Upper lobe of right lung (tissue), 1 donor: Measurements from ENCODE around the gene CTDP1. TPM values are rescaled to one million over a fixed set of nuclear protein-coding genes. Genes with fewer than 3 reads are reported as not detected.

Experiments used
- ATAC-seq: fragments of 200-7000 bp; cut with Tn5 transposase; one replicate; pipeline ENCODE4 v1.9.1; 2020; ENCODE audit warnings: mild to moderate bottlenecking, moderate library complexity
- DNase-seq: peaks from one replicate; pipeline ENCODE4 v3.0.0-alpha.2; 2020
- H3K27ac ChIP-seq: fragments of 200-600 bp; one replicate; pipeline ENCODE4 v1.8.0; 2022
- H3K27me3 ChIP-seq: fragments of 200-600 bp; one replicate; pipeline ENCODE4 v1.8.0; 2022; ENCODE audit warnings: mild to moderate bottlenecking
- H3K36me3 ChIP-seq: fragments of 200-600 bp; one replicate; pipeline ENCODE4 v1.8.0; 2022
- H3K4me1 ChIP-seq: fragments of 200-600 bp; one replicate; pipeline ENCODE4 v1.8.0; 2022
- H3K4me3 ChIP-seq: fragments of 200-600 bp; one replicate; pipeline ENCODE4 v1.8.0; 2022; ENCODE audit warnings: mild to moderate bottlenecking
- H3K9me3 ChIP-seq: fragments of 200-600 bp; one replicate; pipeline ENCODE4 v1.8.0; 2022
- intact Hi-C: fragments of 100-400 bp; cut with DNase I; formaldehyde crosslinking; loops from one replicate; pipeline ENCODE4 v1.11.0; 2022
- total RNA-seq: library from RNA; stranded (reverse); fragmentation: NEBNext Ultra II Directional; extraction: Animal tissue kit (Norgen Biotek cat#: 25700); gene quantifications from one replicate; pipeline ENCODE4 v1.2.1, GENCODE V29; 2021
- TF ChIP-seq, protein P1 (sequence below): fragments of 200-600 bp; IDR thresholded peaks from one replicate; pipeline ENCODE4 v1.8.0; 2022; ENCODE audit warnings: antibody characterized with exemption
- donor health status: DM: no; HTN: yes; CAD: no; lungs with severe emphysema.

CTDP1 gene
- total RNA-seq, 1 donor from 2014 or later = 23.0 TPM

- Histone ChIP-seq H3K36me3 (no peaks in the 10 kb centered on the region), H3K4me3 (no peak overlapping the region), H3K4me1 (peaks cover under 1% of the 10 kb centered on the region), H3K27ac (no peak overlapping the region), H3K27me3 (peaks cover 66% of the 10 kb centered on the region), H3K9me3 (no peaks in the 10 kb centered on the region)
- ATAC-seq (no peak), DNase-seq (peak; percentile 10)
- intact Hi-C loops = no loop called here
- TF ChIP-seq, protein P1, sequence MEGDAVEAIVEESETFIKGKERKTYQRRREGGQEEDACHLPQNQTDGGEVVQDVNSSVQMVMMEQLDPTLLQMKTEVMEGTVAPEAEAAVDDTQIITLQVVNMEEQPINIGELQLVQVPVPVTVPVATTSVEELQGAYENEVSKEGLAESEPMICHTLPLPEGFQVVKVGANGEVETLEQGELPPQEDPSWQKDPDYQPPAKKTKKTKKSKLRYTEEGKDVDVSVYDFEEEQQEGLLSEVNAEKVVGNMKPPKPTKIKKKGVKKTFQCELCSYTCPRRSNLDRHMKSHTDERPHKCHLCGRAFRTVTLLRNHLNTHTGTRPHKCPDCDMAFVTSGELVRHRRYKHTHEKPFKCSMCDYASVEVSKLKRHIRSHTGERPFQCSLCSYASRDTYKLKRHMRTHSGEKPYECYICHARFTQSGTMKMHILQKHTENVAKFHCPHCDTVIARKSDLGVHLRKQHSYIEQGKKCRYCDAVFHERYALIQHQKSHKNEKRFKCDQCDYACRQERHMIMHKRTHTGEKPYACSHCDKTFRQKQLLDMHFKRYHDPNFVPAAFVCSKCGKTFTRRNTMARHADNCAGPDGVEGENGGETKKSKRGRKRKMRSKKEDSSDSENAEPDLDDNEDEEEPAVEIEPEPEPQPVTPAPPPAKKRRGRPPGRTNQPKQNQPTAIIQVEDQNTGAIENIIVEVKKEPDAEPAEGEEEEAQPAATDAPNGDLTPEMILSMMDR = no peak
These were observed 106.2 kb downstream of the CTDP1 start for GRCh38 chr18:79785831-79786230.

GRCh38 chr18:79786304-79786703 is 106.7 kb downstream of the CTDP1 start:
- TF ChIP-seq, protein P1 = no peak
- Histone ChIP-seq H3K9me3 (no peaks in the 10 kb centered on the region), H3K4me1 (peaks cover 5% of the 10 kb centered on the region), H3K27me3 (peaks cover 66% of the 10 kb centered on the region), H3K36me3 (no peaks in the 10 kb centered on the region), H3K4me3 (no peak overlapping the region), H3K27ac (no peak overlapping the region)
- no peak for ATAC-seq
- intact Hi-C loops = no loop called here
- peak; percentile 31 for DNase-seq

- DNase-seq = peak; percentile 40
- Histone ChIP-seq H3K4me1 (peaks cover 9% of the 10 kb centered on the region), H3K4me3 (no peak overlapping the region), H3K36me3 (no peaks in the 10 kb centered on the region), H3K27me3 (peaks cover 69% of the 10 kb centered on the region), H3K27ac (no peak overlapping the region), H3K9me3 (no peaks in the 10 kb centered on the region)
- intact Hi-C loops = no loop called here
- no peak for ATAC-seq
- TF ChIP-seq, protein P1 = no peak
These were observed 107.4 kb downstream of the CTDP1 start for GRCh38 chr18:79786786-79787526.

DNA sequence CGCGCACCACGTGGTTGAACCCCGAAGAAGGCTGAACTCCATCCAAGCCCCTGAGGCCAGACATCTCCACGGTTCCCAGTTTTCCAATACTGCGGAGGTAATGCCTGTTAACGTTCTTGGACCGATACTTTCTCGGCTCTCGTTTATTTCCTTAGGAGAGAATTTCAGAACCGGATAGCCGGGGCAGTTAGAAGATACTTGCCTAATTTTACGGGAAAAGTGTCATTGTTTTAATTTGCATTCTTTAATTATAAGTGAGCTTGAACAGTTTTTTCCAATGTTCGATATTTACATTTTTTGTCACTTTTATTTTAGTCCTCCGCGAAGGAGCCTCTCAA is 107.9 kb downstream of the CTDP1 start:
- intact Hi-C loops = no loop called here
- Histone ChIP-seq H3K27me3 (peaks cover 72% of the 10 kb centered on the region), H3K4me1 (peaks cover 14% of the 10 kb centered on the region), H3K27ac (no peak overlapping the region), H3K36me3 (no peaks in the 10 kb centered on the region), H3K9me3 (no peaks in the 10 kb centered on the region), H3K4me3 (no peak overlapping the region)
- TF ChIP-seq, protein P1 = no peak
- DNase-seq = no peak
- no peak for ATAC-seq

- TF ChIP-seq, protein P1 = no peak
- H3K27ac ChIP-seq = no peak overlapping the region
- intact Hi-C loops = no loop called here
- H3K4me1 ChIP-seq = peaks cover 16% of the 10 kb centered on the region
- H3K36me3 ChIP-seq = no peaks in the 10 kb centered on the region
- H3K4me3 ChIP-seq = no peak overlapping the region
- H3K27me3 ChIP-seq = peaks cover 72% of the 10 kb centered on the region
- H3K9me3 ChIP-seq = no peaks in the 10 kb centered on the region
- no peak for ATAC-seq
- DNase-seq = peak; percentile 48
These were observed 108.5 kb downstream of the CTDP1 start for GRCh38 chr18:79787865-79788733.
